ENCODE measurements around the gene DNAJC21. TPM values are rescaled to one million over a fixed set of nuclear protein-coding genes. Genes with fewer than 3 reads are reported as not detected.

Gene DNAJC21
- polyA plus RNA-seq, 1 donor (not counting 4 experiments of a cell fraction or from before 2014, with no cell fraction given), result 29.6 TPM

DNA sequence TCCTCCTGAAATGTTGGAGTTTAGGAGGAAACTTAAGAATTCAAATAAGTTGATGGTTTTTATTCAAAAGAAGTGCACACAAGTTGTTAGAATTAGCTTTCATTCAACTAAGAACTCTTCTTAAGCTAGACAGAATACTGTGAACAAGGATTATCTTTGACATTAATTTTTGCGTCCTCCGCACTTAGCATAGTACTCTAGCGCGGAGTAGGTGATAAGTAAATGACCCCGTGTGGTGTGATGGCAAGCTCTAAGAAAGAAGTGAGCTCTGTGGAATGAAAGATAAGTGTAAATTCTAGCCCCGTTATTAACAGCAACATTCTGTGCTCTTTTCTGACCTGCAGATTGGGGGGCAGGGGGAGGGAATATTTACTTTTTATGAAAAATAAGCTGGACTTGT, 12.8 kb upstream of the DNAJC21 start:
- Histone ChIP-seq H2AFZ (ENCODE audit: control insufficient read depth, low read length) (no peak overlapping the region), H3K27me3 (ENCODE audit: control insufficient read depth, extremely low read depth, insufficient read depth, low read length) (no peaks in the 10 kb centered on the region), H3K9ac (ENCODE audit: control insufficient read depth, extremely low read depth, insufficient read depth, low read length) (peak overlapping the region; percentile 91), H4K20me1 (ENCODE audit: control insufficient read depth, extremely low read depth, insufficient read depth, low read length) (no peaks in the 10 kb centered on the region), H3K4me2 (ENCODE audit: control insufficient read depth, extremely low read depth, insufficient read depth, low read depth, low read length) (peak overlapping the region; percentile 67), H3K9me3 (ENCODE audit: control insufficient read depth, low read depth, low read length) (no peaks in the 10 kb centered on the region), H3K27ac (ENCODE audit: control insufficient read depth, insufficient read depth, low read length) (peak overlapping the region; percentile 82), H3K4me1 (ENCODE audit: control insufficient read depth, extremely low read depth, insufficient read depth, low read length) (peaks cover 11% of the 10 kb centered on the region), H3K4me3 (ENCODE audit: control insufficient read depth in 2 of 3, extremely low read depth in 1 of 3, insufficient read depth in 2 of 3, low read depth in 1 of 3, low read length in 3 of 3) (peak overlapping the region; percentile 85 to 99 (median 86)), H3K9me1 (ENCODE audit: control insufficient read depth, extremely low read depth, insufficient read depth, low read length) (no peaks in the 10 kb centered on the region), H3K36me3 (ENCODE audit: control insufficient read depth in 2 of 2, extremely low read depth in 1 of 2, insufficient read depth in 2 of 2, low read length in 2 of 2) (peaks cover 3 to 4% of the 10 kb centered on the region in 2 experiments), H3K79me2 (ENCODE audit: control insufficient read depth, insufficient read depth, low read length) (peaks cover 62% of the 10 kb centered on the region)
- no peak for TF ChIP-seq EZH2 (IDR thresholded peaks at IDR 0.05; ENCODE audit: low read length)
- TF ChIP-seq, protein P1, sequence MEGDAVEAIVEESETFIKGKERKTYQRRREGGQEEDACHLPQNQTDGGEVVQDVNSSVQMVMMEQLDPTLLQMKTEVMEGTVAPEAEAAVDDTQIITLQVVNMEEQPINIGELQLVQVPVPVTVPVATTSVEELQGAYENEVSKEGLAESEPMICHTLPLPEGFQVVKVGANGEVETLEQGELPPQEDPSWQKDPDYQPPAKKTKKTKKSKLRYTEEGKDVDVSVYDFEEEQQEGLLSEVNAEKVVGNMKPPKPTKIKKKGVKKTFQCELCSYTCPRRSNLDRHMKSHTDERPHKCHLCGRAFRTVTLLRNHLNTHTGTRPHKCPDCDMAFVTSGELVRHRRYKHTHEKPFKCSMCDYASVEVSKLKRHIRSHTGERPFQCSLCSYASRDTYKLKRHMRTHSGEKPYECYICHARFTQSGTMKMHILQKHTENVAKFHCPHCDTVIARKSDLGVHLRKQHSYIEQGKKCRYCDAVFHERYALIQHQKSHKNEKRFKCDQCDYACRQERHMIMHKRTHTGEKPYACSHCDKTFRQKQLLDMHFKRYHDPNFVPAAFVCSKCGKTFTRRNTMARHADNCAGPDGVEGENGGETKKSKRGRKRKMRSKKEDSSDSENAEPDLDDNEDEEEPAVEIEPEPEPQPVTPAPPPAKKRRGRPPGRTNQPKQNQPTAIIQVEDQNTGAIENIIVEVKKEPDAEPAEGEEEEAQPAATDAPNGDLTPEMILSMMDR (optimal IDR thresholded peaks at IDR 0.05 in 1 of 3, IDR thresholded peaks at IDR 0.05 in 1 of 3, conservative IDR thresholded peaks at IDR 0.05 in 1 of 3; ENCODE audit: extremely low read depth in 1 of 3, insufficient read depth in 2 of 3, low read length in 3 of 3), result no peak
- no peak for FAIRE-seq
- dilution Hi-C loops (cut with MboI; ENCODE audit: extremely low pct_ligation_motif_present, low sequenced_read_pairs), result no loop called here
- DNase-seq (ENCODE audit: low read depth, low spot score), result no peak

GRCh38 chr5:34918025-34918424, 11.3 kb upstream of the DNAJC21 start:
- FAIRE-seq, result no peak
- H3K36me3 ChIP-seq (ENCODE audit: control insufficient read depth in 2 of 2, extremely low read depth in 1 of 2, insufficient read depth in 2 of 2, low read length in 2 of 2), result peaks cover 3 to 4% of the 10 kb centered on the region in 2 experiments
- dilution Hi-C loops (cut with MboI; ENCODE audit: extremely low pct_ligation_motif_present, low sequenced_read_pairs), result no loop called here
- no peak for DNase-seq (ENCODE audit: low read depth, low spot score)
- no peaks in the 10 kb centered on the region for H3K27me3 ChIP-seq (ENCODE audit: control insufficient read depth, extremely low read depth, insufficient read depth, low read length)
- no peaks in the 10 kb centered on the region for H3K9me1 ChIP-seq (ENCODE audit: control insufficient read depth, extremely low read depth, insufficient read depth, low read length)
- H2AFZ ChIP-seq (ENCODE audit: control insufficient read depth, low read length), result no peak overlapping the region
- H3K79me2 ChIP-seq (ENCODE audit: control insufficient read depth, insufficient read depth, low read length), result peaks cover 59% of the 10 kb centered on the region
- no peaks in the 10 kb centered on the region for H3K9me3 ChIP-seq (ENCODE audit: control insufficient read depth, low read depth, low read length)
- H4K20me1 ChIP-seq (ENCODE audit: control insufficient read depth, extremely low read depth, insufficient read depth, low read length), result no peaks in the 10 kb centered on the region
- H3K4me2 ChIP-seq (ENCODE audit: control insufficient read depth, extremely low read depth, insufficient read depth, low read depth, low read length), result peak overlapping the region; percentile 40
- H3K4me3 ChIP-seq (ENCODE audit: control insufficient read depth in 2 of 3, extremely low read depth in 1 of 3, insufficient read depth in 2 of 3, low read depth in 1 of 3, low read length in 3 of 3), result no peak overlapping the region
- no peak overlapping the region for H3K27ac ChIP-seq (ENCODE audit: control insufficient read depth, insufficient read depth, low read length)
- peaks cover 11% of the 10 kb centered on the region for H3K4me1 ChIP-seq (ENCODE audit: control insufficient read depth, extremely low read depth, insufficient read depth, low read length)
- no peak overlapping the region for H3K9ac ChIP-seq (ENCODE audit: control insufficient read depth, extremely low read depth, insufficient read depth, low read length)
- no peak for TF ChIP-seq EZH2 (IDR thresholded peaks at IDR 0.05; ENCODE audit: low read length)
- TF ChIP-seq, protein P1 (optimal IDR thresholded peaks at IDR 0.05 in 1 of 3, IDR thresholded peaks at IDR 0.05 in 1 of 3, conservative IDR thresholded peaks at IDR 0.05 in 1 of 3; ENCODE audit: extremely low read depth in 1 of 3, insufficient read depth in 2 of 3, low read length in 3 of 3), result no peak

Data from keratinocyte (primary cell).